Activated CD8-positive, alpha-beta T cell treated with anti-CD3 and anti-CD28 coated beads, Interleukin-2, amount 10 ng/mL, durations not matched to agents 7 days and 5 days (primary cell): ENCODE measurements around the gene MARK4. TPM values are rescaled to one million over a fixed set of nuclear protein-coding genes. Genes with fewer than 3 reads are reported as not detected.

Experiments
- ATAC-seq: fragments of 150-1000 bp; cut with Tn5 transposase; one replicate; pipeline ENCODE4 v1.10.0; 2021; ENCODE audit warnings: moderate library complexity
- CTCF ChIA-PET: fragments of 350-600 bp; sonication (Branson Sonifier 250); formaldehyde crosslinking; loops from one replicate; lab custom pipeline; 2021; ENCODE audit warnings: antibody characterized with exemption; lab: Charles Lee
- POLR2A ChIA-PET: fragments of 350-600 bp; sonication (Branson Sonifier 250); formaldehyde crosslinking; loops from one replicate; lab custom pipeline; 2021; ENCODE audit warnings: antibody characterized with exemption; lab: Charles Lee
- DNase-seq: peaks from one replicate; pipeline ENCODE4 v3.0.0-alpha.2; 2020
- H3K27ac Mint-ChIP-seq: one replicate; pipeline ENCODE4 v1.8.0; 2021; ENCODE audit warnings: mild to moderate bottlenecking, mixed read lengths
- H3K27me3 Mint-ChIP-seq: one replicate; pipeline ENCODE4 v1.8.0; 2021; ENCODE audit warnings: low read depth, mixed read lengths
- H3K36me3 Mint-ChIP-seq: one replicate; pipeline ENCODE4 v1.8.0; 2021; ENCODE audit warnings: low read depth, mixed read lengths
- H3K4me1 Mint-ChIP-seq: one replicate; pipeline ENCODE4 v1.8.0; 2021; ENCODE audit warnings: low read depth, mixed read lengths
- H3K4me3 Mint-ChIP-seq: one replicate; pipeline ENCODE4 v1.8.0; 2021; ENCODE audit warnings: mild to moderate bottlenecking, mixed read lengths
- H3K9me3 Mint-ChIP-seq: one replicate; pipeline ENCODE4 v1.8.0; 2022; ENCODE audit warnings: mixed read lengths; ENCODE audit not compliant: insufficient read depth
- total RNA-seq, 2 experiments: library from RNA; stranded (reverse); gene quantifications; one replicate each; pipeline ENCODE4 v1.2.3, GENCODE V29; 2021

MARK4 gene
- total RNA-seq, 2 experiments from 2014 or later, result 18.3 to 18.5 TPM

DNA sequence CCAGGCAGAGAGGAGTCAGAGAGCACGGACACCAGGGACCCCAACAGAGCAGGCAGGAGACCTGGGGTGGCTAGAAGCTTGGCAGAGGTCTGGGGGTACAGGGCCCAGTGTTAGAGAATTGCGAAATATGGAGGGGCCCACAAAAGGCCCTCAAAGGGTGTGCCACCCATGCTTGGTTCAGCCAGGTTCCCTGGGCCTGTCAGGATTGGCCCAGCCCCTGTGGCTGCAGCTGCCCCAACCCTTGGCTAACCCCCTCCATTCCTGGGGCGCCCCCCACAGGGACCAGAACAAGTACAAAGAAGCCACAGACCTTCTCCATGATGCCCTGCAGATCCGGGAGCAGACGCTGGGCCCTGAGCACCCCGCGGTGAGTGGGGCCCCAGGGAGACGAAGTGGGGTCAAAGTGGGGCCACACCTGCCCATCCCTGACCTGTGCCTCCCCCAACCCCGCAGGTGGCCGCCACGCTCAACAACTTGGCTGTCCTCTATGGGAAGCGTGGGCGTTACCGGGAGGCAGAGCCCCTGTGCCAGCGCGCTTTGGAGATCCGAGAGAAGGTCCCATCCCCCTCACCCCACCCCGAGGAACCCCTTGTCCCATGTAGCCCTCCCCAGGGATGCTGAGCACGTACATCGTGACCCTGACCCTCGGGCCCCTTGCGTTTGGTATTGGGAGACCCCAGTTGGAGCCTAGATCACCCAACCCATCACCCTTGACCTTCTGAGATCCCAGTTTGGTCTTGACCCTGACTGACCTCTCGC is 97.5 kb downstream of the MARK4 start:
- peaks cover 7% of the 10 kb centered on the region for H3K27me3 Mint-ChIP-seq
- no peak overlapping the region for H3K27ac Mint-ChIP-seq
- CTCF ChIA-PET, result no interaction called here
- DNase-seq (no peak), ATAC-seq (no peak)
- no peaks in the 10 kb centered on the region for H3K9me3 Mint-ChIP-seq
- no peaks in the 10 kb centered on the region for H3K4me1 Mint-ChIP-seq
- POLR2A ChIA-PET, result no interaction called here
- peaks cover 5% of the 10 kb centered on the region for H3K36me3 Mint-ChIP-seq
- H3K4me3 Mint-ChIP-seq, result no peak overlapping the region

DNA sequence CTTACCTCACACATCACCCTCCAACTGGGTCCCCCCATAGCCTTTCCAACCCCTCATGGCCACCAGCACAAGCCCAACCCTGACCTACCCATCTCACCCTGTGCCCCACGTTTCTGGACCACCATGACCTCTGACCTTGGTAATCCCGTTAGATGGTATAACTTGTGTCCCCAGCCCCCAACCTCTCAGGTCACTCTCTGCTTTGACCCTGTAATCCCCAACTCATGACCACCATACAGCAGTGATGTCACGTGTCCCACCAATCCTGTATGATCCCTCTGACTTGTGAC is 98.0 kb downstream of the MARK4 start:
- ChIA-PET CTCF (no interaction called here), POLR2A (no interaction called here)
- H3K9me3 Mint-ChIP-seq, result no peaks in the 10 kb centered on the region
- DNase-seq (no peak), ATAC-seq (no peak)
- H3K4me1 Mint-ChIP-seq, result no peaks in the 10 kb centered on the region
- peaks cover 6% of the 10 kb centered on the region for H3K36me3 Mint-ChIP-seq
- H3K4me3 Mint-ChIP-seq, result no peak overlapping the region
- no peak overlapping the region for H3K27ac Mint-ChIP-seq
- H3K27me3 Mint-ChIP-seq, result peaks cover 7% of the 10 kb centered on the region

DNA sequence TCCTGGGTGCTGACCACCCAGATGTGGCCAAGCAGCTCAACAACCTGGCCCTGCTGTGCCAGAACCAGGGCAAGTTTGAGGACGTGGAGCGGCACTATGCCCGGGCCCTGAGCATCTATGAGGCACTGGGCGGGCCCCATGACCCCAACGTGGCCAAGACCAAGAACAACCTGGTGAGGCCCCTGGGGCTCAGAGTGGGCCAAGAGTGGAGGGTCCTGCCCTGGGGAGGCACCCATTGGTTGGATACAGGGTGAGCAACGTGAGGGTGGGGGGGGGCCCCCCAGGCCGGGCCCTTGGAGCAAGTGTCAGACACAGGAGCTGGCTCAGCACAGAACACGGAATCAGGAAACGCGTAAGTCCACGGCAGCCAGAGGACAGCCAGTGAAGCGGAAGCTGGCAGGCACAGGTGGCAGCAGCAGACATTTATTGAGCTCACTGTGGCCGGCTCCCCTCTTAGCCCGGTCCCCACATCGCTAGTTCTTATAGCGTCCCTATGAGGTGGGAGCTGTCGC is 98.4 kb downstream of the MARK4 start:
- Mint-ChIP-seq H3K4me1 (no peaks in the 10 kb centered on the region), H3K4me3 (no peak overlapping the region), H3K9me3 (no peaks in the 10 kb centered on the region), H3K27ac (no peak overlapping the region), H3K27me3 (peaks cover 7% of the 10 kb centered on the region), H3K36me3 (peaks cover 7% of the 10 kb centered on the region)
- no peak for ATAC-seq
- no peak for DNase-seq
- CTCF ChIA-PET, result no interaction called here
- POLR2A ChIA-PET, result no interaction called here

DNA sequence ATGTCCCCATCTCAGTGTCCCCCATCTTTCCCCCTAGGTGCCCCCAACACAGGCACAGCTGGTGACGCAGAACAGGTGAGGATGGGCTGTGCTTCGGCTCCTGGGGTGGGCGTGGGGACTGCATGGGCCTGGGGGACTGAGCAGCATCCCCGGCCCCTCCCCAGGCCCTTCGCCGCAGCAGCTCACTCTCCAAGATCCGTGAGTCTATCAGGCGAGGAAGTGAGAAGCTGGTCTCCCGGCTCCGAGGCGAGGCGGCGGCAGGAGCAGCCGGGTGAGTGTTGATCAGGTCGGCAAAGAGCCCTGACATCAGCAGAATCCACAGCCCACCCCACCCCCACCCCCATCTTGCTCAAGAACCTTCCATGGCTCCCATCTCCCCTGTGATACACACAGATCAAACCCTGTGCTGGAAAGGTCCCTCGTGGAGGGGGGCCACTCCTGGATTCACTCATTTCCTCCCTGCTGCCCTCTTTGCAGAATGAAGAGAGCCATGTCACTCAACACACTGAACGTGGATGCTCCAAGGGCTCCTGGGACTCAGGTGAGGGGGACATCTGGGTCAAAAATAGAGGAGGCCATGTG is 99.5 kb downstream of the MARK4 start:
- H3K4me1 Mint-ChIP-seq, result no peaks in the 10 kb centered on the region
- no peak overlapping the region for H3K27ac Mint-ChIP-seq
- peaks cover 4% of the 10 kb centered on the region for H3K27me3 Mint-ChIP-seq
- no peak overlapping the region for H3K4me3 Mint-ChIP-seq
- no peak for ATAC-seq
- no peaks in the 10 kb centered on the region for H3K9me3 Mint-ChIP-seq
- DNase-seq, result no peak
- CTCF ChIA-PET, result no interaction called here
- H3K36me3 Mint-ChIP-seq, result peaks cover 12% of the 10 kb centered on the region
- POLR2A ChIA-PET, result no interaction called here

DNA sequence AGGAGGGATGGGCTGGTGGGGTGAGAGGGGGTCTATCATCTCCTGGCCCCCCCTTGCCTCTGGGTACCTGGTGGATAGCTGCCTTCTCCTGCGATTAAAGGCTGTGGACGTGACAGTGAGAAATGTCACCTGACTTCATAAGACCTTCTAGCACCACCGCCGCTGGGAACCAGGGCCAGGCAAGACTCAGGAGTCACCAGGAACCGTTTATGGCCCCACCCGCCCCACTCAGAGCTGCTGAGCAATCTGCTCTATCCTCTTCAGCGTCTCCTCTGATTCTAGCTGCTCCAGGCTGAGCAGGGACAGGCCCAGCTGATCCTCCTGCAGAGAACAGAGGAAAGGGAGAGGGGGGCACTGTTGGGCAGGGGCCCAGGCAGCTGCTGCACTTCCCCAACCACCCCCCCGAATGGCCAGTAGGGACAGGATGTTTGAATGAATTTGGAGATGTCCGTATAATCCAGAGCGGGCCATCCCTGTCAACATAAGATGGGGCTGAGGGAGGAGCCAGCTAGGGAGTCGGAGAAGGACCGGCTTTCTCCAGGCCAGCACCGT is 100.4 kb downstream of the MARK4 start:
- Mint-ChIP-seq H3K9me3 (no peaks in the 10 kb centered on the region), H3K4me3 (no peak overlapping the region), H3K4me1 (no peaks in the 10 kb centered on the region), H3K27me3 (no peaks in the 10 kb centered on the region), H3K36me3 (peaks cover 17% of the 10 kb centered on the region), H3K27ac (no peak overlapping the region)
- no peak for DNase-seq
- ChIA-PET CTCF (no interaction called here), POLR2A (interaction anchor here (0.6 to 0.8 kb wide), 2 partner anchors 15 to 79 kb away, joined by 3 read pairs; no protein-coding TSS in a partner anchor)
- no peak for ATAC-seq

DNA sequence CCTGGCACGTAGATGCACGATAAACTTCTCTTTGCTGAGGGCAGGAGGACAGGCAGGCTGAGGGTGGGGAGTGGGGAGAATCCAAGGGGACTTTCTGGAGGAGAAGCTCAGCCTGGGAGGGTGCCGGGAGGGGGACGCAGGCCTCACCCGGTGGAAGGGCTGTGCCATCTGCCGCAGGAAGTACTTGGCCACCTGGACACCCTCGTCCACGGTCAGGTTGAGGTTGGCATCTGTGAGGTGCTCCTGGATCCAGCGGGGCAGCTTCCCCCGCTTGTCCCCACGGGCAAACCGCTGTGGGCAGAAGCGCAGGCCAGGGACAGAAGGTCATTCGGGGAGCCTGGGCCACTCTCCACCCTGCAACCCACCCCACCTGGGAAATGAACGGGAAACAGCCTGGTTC is 101.0 kb downstream of the MARK4 start:
- Mint-ChIP-seq H3K4me3 (no peak overlapping the region), H3K9me3 (no peaks in the 10 kb centered on the region), H3K27ac (no peak overlapping the region), H3K27me3 (no peaks in the 10 kb centered on the region), H3K36me3 (peaks cover 20% of the 10 kb centered on the region), H3K4me1 (no peaks in the 10 kb centered on the region)
- ATAC-seq (no peak), DNase-seq (no peak)
- POLR2A ChIA-PET, result interaction anchor here (0.8 kb wide), 1 partner anchor 15 kb away, joined by 3 read pairs; no protein-coding TSS in a partner anchor
- CTCF ChIA-PET, result no interaction called here

DNA sequence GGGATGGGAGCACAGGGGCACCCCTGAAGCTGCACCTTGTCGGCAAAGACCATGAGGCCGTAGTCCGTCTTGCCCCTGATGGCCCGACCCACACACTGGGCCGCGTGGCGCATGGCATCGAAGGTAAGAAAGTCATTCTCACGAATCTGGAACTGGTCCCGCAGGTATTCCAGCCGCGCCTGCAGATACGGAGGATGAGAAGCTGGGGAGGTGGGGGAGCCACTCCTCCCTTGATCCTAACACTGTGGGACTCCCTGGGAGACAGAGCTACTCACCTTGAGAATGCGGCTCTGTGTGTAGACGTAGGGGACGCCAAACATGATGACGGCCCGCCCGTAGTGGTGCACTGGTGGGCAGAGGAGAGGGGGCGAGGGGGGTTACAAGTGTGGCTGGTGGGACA is 101.4 kb downstream of the MARK4 start:
- no peak for DNase-seq
- CTCF ChIA-PET, result no interaction called here
- Mint-ChIP-seq H3K4me3 (no peak overlapping the region), H3K27ac (no peak overlapping the region), H3K36me3 (peaks cover 20% of the 10 kb centered on the region), H3K27me3 (no peaks in the 10 kb centered on the region), H3K4me1 (no peaks in the 10 kb centered on the region), H3K9me3 (no peaks in the 10 kb centered on the region)
- POLR2A ChIA-PET, result no interaction called here
- no peak for ATAC-seq

DNA sequence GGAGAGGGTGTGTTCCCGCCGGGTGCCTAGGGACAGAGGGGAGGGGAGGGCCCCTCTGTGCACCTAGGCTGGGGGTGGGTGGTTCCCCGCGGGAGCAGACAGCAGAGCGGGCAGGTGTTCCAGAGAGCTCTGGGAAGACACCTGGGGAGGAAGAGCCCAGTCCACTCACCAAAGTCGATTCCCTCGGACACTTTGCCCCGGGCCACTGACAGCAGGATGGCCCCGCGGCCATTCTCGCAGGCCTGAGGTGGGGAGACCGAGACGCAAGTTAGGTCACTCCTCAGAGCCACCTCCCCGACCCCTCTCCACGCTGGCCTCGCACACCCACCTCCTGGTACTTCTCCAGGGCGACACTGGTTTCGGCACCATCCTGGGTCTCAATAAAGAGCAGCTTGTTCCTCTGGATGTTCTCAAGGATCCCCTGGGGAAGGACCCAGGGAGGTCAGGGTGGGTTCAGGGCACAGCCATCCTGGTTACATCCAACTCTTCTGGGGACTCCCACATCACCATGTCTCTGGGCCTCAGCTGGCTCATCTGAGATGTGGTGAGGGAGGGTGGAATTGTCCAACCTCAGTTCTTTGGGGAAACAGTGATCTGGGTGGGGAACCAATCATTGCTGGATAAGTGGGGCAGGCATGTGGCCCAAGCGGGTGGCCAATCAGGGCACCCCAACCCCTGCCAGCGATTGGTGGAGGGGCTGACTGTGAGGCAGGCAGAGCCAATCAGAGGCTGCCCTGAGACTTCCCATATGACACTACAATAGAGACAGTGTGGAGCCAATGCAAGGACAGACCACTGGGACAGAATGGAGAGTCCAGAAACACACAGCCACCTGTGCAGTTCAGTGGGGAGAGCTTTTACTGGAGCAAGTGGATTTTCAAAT is 102.1 kb downstream of the MARK4 start:
- ATAC-seq, result no peak

DNA sequence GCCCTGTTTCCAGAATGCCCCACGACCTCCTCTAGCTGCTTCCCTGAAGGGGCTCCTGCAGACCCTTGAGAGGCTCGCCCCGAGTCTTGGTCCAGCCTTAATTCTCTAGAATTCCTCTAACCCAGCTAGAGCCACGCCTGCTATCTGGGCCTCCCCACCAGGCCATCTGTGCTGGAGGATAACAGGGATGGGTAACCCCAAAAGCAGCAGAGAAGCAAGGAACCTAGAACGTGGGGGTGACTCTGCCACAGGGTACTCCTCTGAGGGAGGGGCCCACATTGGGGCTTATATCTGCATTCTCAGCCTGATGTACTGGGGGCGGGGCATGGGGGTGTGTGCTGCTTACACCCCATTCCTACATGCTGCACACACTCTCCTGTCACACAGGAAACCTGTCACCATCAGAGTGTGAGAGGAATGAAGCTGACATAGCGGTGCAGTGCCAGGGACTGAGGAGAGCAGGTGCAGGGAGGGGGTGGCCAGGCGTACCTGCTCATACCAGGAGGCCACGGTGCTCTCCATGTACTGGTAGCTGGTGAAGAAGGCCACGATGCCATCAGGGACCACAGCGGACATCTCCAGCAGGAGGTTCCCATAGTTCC is 103.3 kb downstream of the MARK4 start:
- ChIA-PET POLR2A (no interaction called here), CTCF (no interaction called here)
- no peaks in the 10 kb centered on the region for H3K9me3 Mint-ChIP-seq
- no peak for DNase-seq
- peaks cover 22% of the 10 kb centered on the region for H3K36me3 Mint-ChIP-seq
- H3K4me1 Mint-ChIP-seq, result no peaks in the 10 kb centered on the region
- H3K27ac Mint-ChIP-seq, result peak overlapping the region; percentile 34
- H3K4me3 Mint-ChIP-seq, result no peak overlapping the region
- ATAC-seq, result no peak
- H3K27me3 Mint-ChIP-seq, result no peaks in the 10 kb centered on the region

More for the DNA sequence above, 102.1 kb downstream of the MARK4 start:
- POLR2A ChIA-PET, result no interaction called here
- CTCF ChIA-PET, result no interaction called here
- H3K36me3 Mint-ChIP-seq, result peaks cover 20% of the 10 kb centered on the region
- H3K4me1 Mint-ChIP-seq, result no peaks in the 10 kb centered on the region
- no peak for DNase-seq
- no peaks in the 10 kb centered on the region for H3K9me3 Mint-ChIP-seq
- no peak overlapping the region for H3K27ac Mint-ChIP-seq
- H3K27me3 Mint-ChIP-seq, result no peaks in the 10 kb centered on the region
- no peak overlapping the region for H3K4me3 Mint-ChIP-seq
